H9 (cell line): ENCODE data around the gene PDIA4. TPM values are rescaled to one million over a fixed set of nuclear protein-coding genes. Genes with fewer than 3 reads are reported as not detected.

ENCODE experiments used
- DNase-seq: peaks from one replicate; pipeline ENCODE4 v3.0.0-alpha.2; 2017
- H2AFZ ChIP-seq: one replicate; pipeline ENCODE4 v1.6.1; 2013; ENCODE audit warnings: mild to moderate bottlenecking, low read length, control low read depth, moderate library complexity
- H2AK5ac ChIP-seq: 2 replicates; pipeline ENCODE4 v1.6.1; 2013; ENCODE audit warnings: low read length, control low read depth, mixed read lengths; ENCODE audit not compliant: insufficient read length
- H2BK120ac ChIP-seq: one replicate; pipeline ENCODE4 v1.6.1; 2013; ENCODE audit warnings: low read depth, mild to moderate bottlenecking, low read length, control low read depth, inconsistent platforms; ENCODE audit not compliant: poor library complexity, severe bottlenecking
- H2BK12ac ChIP-seq: 2 replicates; pipeline ENCODE4 v1.6.1; 2013; ENCODE audit warnings: low read length, control low read depth, mixed read lengths, low read depth; ENCODE audit not compliant: insufficient read length
- H2BK15ac ChIP-seq: 2 replicates; pipeline ENCODE4 v1.6.1; 2013; ENCODE audit warnings: low read depth, low read length, control low read depth
- H2BK20ac ChIP-seq: one replicate; pipeline ENCODE4 v1.6.1; 2013; ENCODE audit warnings: low read depth, mild to moderate bottlenecking, low read length, control low read depth, inconsistent platforms; ENCODE audit not compliant: poor library complexity, severe bottlenecking
- H2BK5ac ChIP-seq: 2 replicates; pipeline ENCODE4 v1.6.1; 2013; ENCODE audit warnings: low read length, control low read depth, mixed read lengths; ENCODE audit not compliant: insufficient read length
- H3K14ac ChIP-seq: 2 replicates; pipeline ENCODE4 v1.6.1; 2013; ENCODE audit warnings: low read length, control low read depth; ENCODE audit not compliant: insufficient read depth
- H3K18ac ChIP-seq: 2 replicates; pipeline ENCODE4 v1.6.1; 2013; ENCODE audit warnings: low read depth, mild to moderate bottlenecking, mixed read lengths, low read length, control low read depth; ENCODE audit not compliant: insufficient read length
- H3K23ac ChIP-seq: 2 replicates; pipeline ENCODE4 v1.6.1; 2013; ENCODE audit warnings: low read length, control low read depth, mixed read lengths, low read depth; ENCODE audit not compliant: insufficient read length
- H3K23me2 ChIP-seq: 2 replicates; pipeline ENCODE4 v1.6.1; 2013; ENCODE audit warnings: low read depth, mild to moderate bottlenecking, mixed read lengths, low read length, control low read depth; ENCODE audit not compliant: insufficient read length, poor library complexity, severe bottlenecking
- H3K27ac ChIP-seq: 2 replicates; pipeline ENCODE4 v1.5.1; 2013; ENCODE audit warnings: low read length, control low read depth, mixed read lengths, low read depth; ENCODE audit not compliant: insufficient read length
- H3K27me3 ChIP-seq: 2 replicates; pipeline ENCODE4 v1.6.1; 2013; ENCODE audit warnings: low read length, control low read depth, inconsistent platforms; ENCODE audit not compliant: insufficient read depth
- H3K4ac ChIP-seq: 2 replicates; pipeline ENCODE4 v1.6.1; 2013; ENCODE audit warnings: low read depth, mild to moderate bottlenecking, control low read depth, inconsistent platforms, low read length, moderate library complexity
- H3K4me1 ChIP-seq: 2 replicates; pipeline ENCODE4 v1.6.1; 2013; ENCODE audit warnings: low read length, control low read depth, inconsistent platforms; ENCODE audit not compliant: insufficient read depth
- H3K4me2 ChIP-seq: 2 replicates; pipeline ENCODE4 v1.6.1; 2013; ENCODE audit warnings: low read length, control low read depth, mixed read lengths; ENCODE audit not compliant: insufficient read length, insufficient read depth
- H3K56ac ChIP-seq: 2 replicates; pipeline ENCODE4 v1.6.1; 2013; ENCODE audit warnings: low read depth, mild to moderate bottlenecking, mixed read lengths, low read length, control low read depth; ENCODE audit not compliant: insufficient read length
- H3K79me1 ChIP-seq: 2 replicates; pipeline ENCODE4 v1.6.1; 2013; ENCODE audit warnings: low read depth, mild to moderate bottlenecking, moderate library complexity, low read length, control low read depth, inconsistent platforms; ENCODE audit not compliant: insufficient read depth, poor library complexity, severe bottlenecking
- H3K79me2 ChIP-seq: 2 replicates; pipeline ENCODE4 v1.6.1; 2013; ENCODE audit warnings: low read length, control low read depth, inconsistent platforms; ENCODE audit not compliant: insufficient read depth
- H3K9ac ChIP-seq: 2 replicates; pipeline ENCODE4 v1.6.1; 2013; ENCODE audit warnings: low read length, control low read depth, mixed read lengths; ENCODE audit not compliant: insufficient read length; ENCODE audit errors: extremely low read depth
- H3K9me3 ChIP-seq: one replicate; pipeline ENCODE4 v1.6.1; 2013; ENCODE audit warnings: low read depth, low read length, inconsistent platforms; ENCODE audit not compliant: control insufficient read depth
- H3T11ph ChIP-seq: one replicate; pipeline ENCODE4 v1.6.1; 2013; ENCODE audit warnings: mild to moderate bottlenecking, low read length, control low read depth, inconsistent platforms
- H4K20me1 ChIP-seq: one replicate; pipeline ENCODE4 v1.6.1; 2013; ENCODE audit not compliant: control insufficient read depth, insufficient read length, insufficient read depth
- H4K5ac ChIP-seq: 2 replicates; pipeline ENCODE4 v1.6.1; 2013; ENCODE audit warnings: low read depth, mild to moderate bottlenecking, mixed read lengths, low read length, control low read depth; ENCODE audit not compliant: insufficient read length
- H4K8ac ChIP-seq: replicated peaks from 2 replicates; pipeline ENCODE4 v1.6.1; 2013; ENCODE audit warnings: low read length, control low read depth, mixed read lengths, low read depth; ENCODE audit not compliant: insufficient read length
- H4K91ac ChIP-seq: 2 replicates; pipeline ENCODE4 v1.6.1; 2013; ENCODE audit warnings: low read depth, mild to moderate bottlenecking, moderate library complexity, mixed read lengths, low read length, control low read depth; ENCODE audit not compliant: insufficient read length
- H3K27ac Mint-ChIP-seq, 3 experiments: 2 replicates in 2 of 3; 3 replicates in 1 of 3; pipeline ENCODE4 v1.8.0; 2020 to 2021; ENCODE audit warnings: mixed read lengths in 3 of 3, mild to moderate bottlenecking in 1 of 3, moderate library complexity in 1 of 3
- H3K27me3 Mint-ChIP-seq: 2 replicates; pipeline ENCODE4 v1.8.0; 2021; ENCODE audit warnings: low read depth, mild to moderate bottlenecking, moderate library complexity, mixed read lengths
- H3K36me3 Mint-ChIP-seq, 3 experiments: 2 replicates in 2 of 3; 3 replicates in 1 of 3; pipeline ENCODE4 v1.8.0; 2020 to 2021; ENCODE audit warnings: low read depth in 3 of 3, mixed read lengths in 3 of 3; ENCODE audit not compliant: insufficient read depth in 1 of 3
- H3K4me1 Mint-ChIP-seq, 2 experiments: 2 replicates each; pipeline ENCODE4 v1.8.0; 2020; ENCODE audit warnings: mixed read lengths in 2 of 2
- H3K4me3 Mint-ChIP-seq, 2 experiments: 2 replicates in 1 of 2; 3 replicates in 1 of 2; pipeline ENCODE4 v1.8.0; 2020 to 2021; ENCODE audit warnings: mild to moderate bottlenecking in 2 of 2, mixed read lengths in 2 of 2, moderate library complexity in 1 of 2
- H3K9me3 Mint-ChIP-seq, 2 experiments: 2 replicates in 1 of 2; 3 replicates in 1 of 2; pipeline ENCODE4 v1.8.0; 2020; ENCODE audit warnings: mild to moderate bottlenecking in 2 of 2, mixed read lengths in 2 of 2, moderate library complexity in 1 of 2
- WGBS: extraction: QIAGEN DNeasy Blood & Tissue Kit; methylation state at CpG from one replicate; pipeline ENCODE4 v1.1.7; 2013; ENCODE audit warnings: missing lambda C conversion rate, low lambda C conversion rate, mixed read lengths; ENCODE audit not compliant: insufficient read length; ENCODE audit errors: extremely low coverage; 5-methylcytosine and 5-hydroxymethylcytosine counted together
- total RNA-seq: library from RNA; stranded (reverse); gene quantifications from 2 replicates; pipeline ENCODE4 v1.2.1, GENCODE V29; 2021
- TF ChIP-seq, protein P1 (sequence below): fragments of 200-600 bp; sonication (generic); conservative IDR thresholded peaks from 3 replicates; pipeline ENCODE4 v1.8.0; 2021; ENCODE audit warnings: antibody characterized with exemption, mild to moderate bottlenecking

PDIA4 gene
- total RNA-seq, 1 experiment from 2014 or later, result 217 TPM

DNA sequence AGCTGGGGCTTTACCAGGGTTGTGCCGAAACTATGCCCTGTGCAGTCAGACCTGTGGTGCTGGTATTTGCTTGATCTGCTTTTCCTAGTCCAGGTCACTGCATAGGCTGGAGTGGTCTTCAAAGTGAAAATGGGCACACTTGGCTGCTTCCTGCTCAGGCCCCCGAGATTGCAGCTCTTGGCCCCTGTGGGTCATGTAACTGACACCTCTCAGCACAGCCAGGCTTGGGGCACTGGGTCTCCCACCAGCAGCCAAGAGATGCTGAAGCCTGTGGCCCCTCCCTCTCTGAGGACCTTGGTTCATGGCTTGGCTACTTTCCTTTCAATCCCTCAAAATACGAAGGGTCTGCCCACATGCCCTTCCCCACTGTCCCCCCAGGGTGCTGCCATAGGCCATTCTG is 33.7 kb downstream of the PDIA4 start:
- Histone ChIP-seq H3K14ac (no peak overlapping the region), H3K23ac (no peak overlapping the region), H3T11ph (no peak overlapping the region), H4K91ac (no peak overlapping the region), H4K5ac (no peak overlapping the region), H3K4me1 (no peaks in the 10 kb centered on the region), H2BK20ac (no peak overlapping the region), H3K79me1 (no peaks in the 10 kb centered on the region), H2BK12ac (no peak overlapping the region), H3K23me2 (no peaks in the 10 kb centered on the region), H4K8ac (no peak overlapping the region), H4K20me1 (no peaks in the 10 kb centered on the region), H3K56ac (no peak overlapping the region), H2BK15ac (no peak overlapping the region), H3K18ac (no peak overlapping the region), H2BK5ac (no peak overlapping the region), H3K9ac (no peak overlapping the region), H2AK5ac (no peak overlapping the region), H3K27me3 (no peaks in the 10 kb centered on the region), H2AFZ (no peak overlapping the region), H3K79me2 (no peaks in the 10 kb centered on the region), H2BK120ac (no peak overlapping the region), H3K4me2 (no peak overlapping the region), H3K27ac (no peak overlapping the region), H3K9me3 (no peaks in the 10 kb centered on the region), H3K4ac (no peak overlapping the region)
- H3K4me3 Mint-ChIP-seq, result no peak overlapping the region
- no peak for DNase-seq
- TF ChIP-seq, protein P1, sequence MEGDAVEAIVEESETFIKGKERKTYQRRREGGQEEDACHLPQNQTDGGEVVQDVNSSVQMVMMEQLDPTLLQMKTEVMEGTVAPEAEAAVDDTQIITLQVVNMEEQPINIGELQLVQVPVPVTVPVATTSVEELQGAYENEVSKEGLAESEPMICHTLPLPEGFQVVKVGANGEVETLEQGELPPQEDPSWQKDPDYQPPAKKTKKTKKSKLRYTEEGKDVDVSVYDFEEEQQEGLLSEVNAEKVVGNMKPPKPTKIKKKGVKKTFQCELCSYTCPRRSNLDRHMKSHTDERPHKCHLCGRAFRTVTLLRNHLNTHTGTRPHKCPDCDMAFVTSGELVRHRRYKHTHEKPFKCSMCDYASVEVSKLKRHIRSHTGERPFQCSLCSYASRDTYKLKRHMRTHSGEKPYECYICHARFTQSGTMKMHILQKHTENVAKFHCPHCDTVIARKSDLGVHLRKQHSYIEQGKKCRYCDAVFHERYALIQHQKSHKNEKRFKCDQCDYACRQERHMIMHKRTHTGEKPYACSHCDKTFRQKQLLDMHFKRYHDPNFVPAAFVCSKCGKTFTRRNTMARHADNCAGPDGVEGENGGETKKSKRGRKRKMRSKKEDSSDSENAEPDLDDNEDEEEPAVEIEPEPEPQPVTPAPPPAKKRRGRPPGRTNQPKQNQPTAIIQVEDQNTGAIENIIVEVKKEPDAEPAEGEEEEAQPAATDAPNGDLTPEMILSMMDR, result no peak
- peaks cover 3 to 5% (median 4%) of the 10 kb centered on the region in 3 experiments; a peak in 4 of 7 replicates for H3K36me3 Mint-ChIP-seq
- H3K4me1 Mint-ChIP-seq, result no peaks in the 10 kb centered on the region
- WGBS, result no CpG with 5 or more reads among the region's 3 CpGs
- H3K9me3 Mint-ChIP-seq, result peaks cover 4 to 8% of the 10 kb centered on the region in 2 experiments; a peak in 4 of 5 replicates
- H3K27ac Mint-ChIP-seq, result no peak overlapping the region
- H3K27me3 Mint-ChIP-seq, result no peaks in the 10 kb centered on the region; the same call in 1 of the 2 replicates
